Activated naive CD4-positive, alpha-beta T cell treated with Interleukin-2 at 50 U/mL for 16 hours (primary cell): Measurements from ENCODE around the gene ATP6V1F.

Experiments
- DNase-seq: peaks from one replicate; pipeline ENCODE4 v3.0.0-alpha.2; 2020

Gene ATP6V1F, protein sequence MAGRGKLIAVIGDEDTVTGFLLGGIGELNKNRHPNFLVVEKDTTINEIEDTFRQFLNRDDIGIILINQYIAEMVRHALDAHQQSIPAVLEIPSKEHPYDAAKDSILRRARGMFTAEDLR

GRCh38 chr7:128862571-128863432, at the start of gene ATP6V1F:
Gene ATP6V1F (plus strand): TSS chr7:128862856. CDS start chr7:128862905, 49 bp downstream.
- peak; percentile 99 for DNase-seq

DNA sequence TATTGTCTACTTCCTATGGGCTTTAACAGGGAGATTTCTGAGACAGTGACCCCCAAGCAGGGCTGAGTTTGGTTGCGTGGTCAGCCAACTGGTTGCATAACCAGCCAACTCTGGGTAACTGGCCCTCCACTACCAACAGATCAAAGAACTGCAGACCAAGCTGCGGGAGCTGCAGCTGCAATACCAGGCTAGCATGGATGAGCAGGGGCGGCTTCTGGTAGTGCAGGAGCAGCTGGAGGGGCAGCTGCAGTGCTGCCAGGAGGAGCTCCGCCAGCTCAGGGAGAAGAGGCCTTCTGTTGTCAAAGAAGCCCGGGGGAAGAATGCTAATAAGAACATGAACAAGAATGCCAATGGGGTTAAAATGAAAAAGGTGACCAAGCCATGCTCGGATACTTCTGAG, 48.2 kb upstream of the ATP6V1F start:
- no peak for DNase-seq

GRCh38 chr7:128815289-128815942, 47.2 kb upstream of the ATP6V1F start:
- no peak for DNase-seq

GRCh38 chr7:128818694-128819093, 44.0 kb upstream of the ATP6V1F start:
- DNase-seq = no peak

GRCh38 chr7:128821724-128822123, 40.9 kb upstream of the ATP6V1F start:
- no peak for DNase-seq

DNA sequence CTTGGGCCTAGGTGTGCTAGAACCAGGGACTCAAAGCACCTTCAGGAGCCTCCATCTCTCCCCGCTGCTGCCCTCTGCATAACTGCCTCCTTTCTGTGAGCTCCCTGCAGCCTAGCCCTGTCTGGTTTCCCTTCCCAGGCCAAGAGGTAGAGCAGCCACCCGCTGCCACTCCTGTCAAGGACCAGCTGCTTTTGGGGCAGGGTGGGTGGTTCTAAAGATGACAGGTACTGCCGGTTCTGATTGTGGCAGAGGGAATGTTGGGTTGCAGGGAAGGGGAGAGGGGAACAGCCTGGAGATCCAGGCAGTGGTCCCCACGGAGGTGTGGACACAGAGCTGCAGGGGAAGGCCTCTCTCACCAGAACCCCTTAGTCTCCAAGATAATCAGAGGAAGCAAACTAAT, 36.1 kb upstream of the ATP6V1F start:
- no peak for DNase-seq

DNA sequence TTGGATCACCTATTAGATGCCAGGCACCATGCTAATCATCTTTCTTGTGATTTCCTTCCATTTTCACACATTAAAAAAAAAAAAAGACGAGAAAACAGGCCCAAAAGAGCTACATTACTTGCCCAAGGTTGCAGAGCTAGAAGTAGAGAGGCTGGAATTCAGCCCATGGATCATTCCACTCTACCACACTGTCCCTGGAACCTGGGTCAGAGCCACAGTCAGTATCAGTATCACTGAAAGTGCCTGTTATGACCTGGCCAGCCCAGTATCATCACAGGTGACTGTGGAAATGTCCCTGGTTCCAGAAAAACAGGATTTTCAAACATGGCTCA, 35.8 kb upstream of the ATP6V1F start:
- no peak for DNase-seq

- DNase-seq = no peak
These were observed 35.3 kb upstream of the ATP6V1F start for GRCh38 chr7:128827248-128827958.

- DNase-seq = no peak
These were observed 34.5 kb upstream of the ATP6V1F start for GRCh38 chr7:128827971-128828711.

GRCh38 chr7:128829391-128830166, 33.1 kb upstream of the ATP6V1F start:
- DNase-seq = no peak

- peak; percentile 46 for DNase-seq
These were observed 32.2 kb upstream of the ATP6V1F start, which contains the start of gene FLNC for GRCh38 chr7:128830231-128831177. Gene FLNC (plus strand): TSS chr7:128830406. CDS start chr7:128830638, 232 bp downstream.

- no peak for DNase-seq
These were observed 31.3 kb upstream of the ATP6V1F start for GRCh38 chr7:128831178-128831993.

DNA sequence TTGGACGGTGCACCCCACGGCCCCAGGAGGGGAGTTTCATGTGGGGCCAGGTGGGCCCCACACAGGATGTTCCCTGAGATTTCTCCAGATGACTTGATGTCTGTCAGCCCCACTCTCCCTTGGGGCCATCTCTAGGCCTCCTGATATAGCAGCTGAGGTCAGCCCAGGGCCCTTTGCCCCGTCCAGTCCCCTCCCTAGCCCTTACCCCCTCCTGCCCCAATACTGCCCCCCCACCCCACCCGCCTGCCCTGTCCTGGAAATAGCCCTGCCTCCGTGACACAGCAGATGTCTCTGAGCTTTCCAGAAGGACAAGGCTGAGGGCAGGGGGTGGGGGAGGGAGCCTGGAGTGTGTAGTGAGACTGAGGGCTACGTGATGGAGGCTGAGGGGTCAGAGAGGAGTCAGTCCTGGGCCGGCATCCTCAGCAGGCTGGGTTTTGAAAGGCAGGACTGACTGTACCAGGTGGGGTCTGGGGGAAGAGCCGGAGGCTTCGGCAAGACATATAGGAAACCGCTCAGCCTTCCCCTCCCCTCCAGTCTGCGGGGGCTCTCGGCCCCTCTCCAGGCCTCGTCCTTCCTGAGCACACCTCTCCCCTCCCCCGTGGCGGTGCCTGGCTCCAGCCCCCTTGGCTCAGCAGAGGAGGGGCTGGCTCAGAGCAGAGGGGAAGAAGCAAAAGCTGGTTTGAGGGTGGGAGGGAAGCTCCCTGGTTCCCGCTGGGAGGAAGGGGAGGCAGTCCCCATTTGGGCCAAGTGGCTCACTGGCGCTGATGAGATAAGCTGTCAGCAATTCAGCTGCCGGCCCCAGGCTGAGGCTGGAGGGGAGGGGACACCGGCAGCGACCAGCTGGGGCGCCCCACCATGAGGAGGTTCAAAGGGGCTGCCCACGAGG, 30.4 kb upstream of the ATP6V1F start:
- DNase-seq = no peak

DNA sequence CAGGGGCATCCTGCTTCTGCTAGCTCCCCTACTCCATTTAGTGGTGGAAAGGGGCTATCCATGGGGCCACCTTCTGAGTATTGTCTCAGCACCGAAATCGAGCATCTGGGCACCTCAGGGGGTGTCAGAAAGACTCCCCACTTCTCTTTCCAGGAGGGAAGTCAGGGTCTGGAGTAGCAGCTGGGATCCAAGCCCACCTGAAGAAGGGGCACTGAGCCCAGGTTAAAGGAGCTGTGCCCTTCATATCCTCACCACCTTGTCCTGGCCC, 29.8 kb upstream of the ATP6V1F start:
- DNase-seq = no peak

DNA sequence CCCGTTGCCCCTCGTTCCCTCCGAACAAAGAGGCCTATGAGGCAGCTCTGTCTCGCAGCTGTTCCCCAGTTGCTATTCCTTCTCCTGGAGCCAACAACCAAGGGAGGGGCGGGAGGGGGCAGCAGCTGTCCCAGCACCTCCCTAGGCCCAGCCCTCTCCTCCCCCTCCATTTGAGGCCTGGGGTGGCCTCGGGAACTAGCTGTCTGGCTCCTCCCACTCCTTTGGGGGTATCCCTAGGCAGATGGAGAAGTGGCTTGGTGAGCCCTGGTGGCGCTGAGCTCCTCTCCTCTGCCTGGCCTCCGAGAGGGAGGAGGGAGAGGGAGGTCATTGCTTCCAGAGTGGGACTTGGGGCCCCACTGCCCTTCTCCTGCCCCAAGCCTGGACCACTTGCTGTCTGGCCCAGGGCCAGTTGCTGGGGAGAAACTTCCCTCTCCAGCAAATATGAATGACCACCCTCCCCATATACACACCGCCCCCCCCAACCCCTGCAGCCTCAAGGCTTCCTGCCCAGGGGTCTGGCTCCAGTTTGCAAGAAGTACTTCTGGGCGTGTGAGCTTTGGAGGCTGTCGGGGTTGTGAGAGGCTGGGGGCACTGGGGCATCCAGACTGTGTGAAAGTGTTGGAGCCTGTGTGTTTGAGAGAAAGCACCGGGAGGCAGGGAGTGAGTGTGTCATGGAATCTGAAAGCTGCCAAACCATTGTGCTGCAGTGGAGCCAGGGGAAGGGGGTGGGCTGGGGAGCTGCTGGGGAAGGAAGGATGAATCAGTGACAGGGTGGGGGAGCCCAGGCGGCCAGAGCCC, 29.3 kb upstream of the ATP6V1F start:
- DNase-seq = no peak

GRCh38 chr7:128833946-128834325, 28.7 kb upstream of the ATP6V1F start:
- no peak for DNase-seq

DNA sequence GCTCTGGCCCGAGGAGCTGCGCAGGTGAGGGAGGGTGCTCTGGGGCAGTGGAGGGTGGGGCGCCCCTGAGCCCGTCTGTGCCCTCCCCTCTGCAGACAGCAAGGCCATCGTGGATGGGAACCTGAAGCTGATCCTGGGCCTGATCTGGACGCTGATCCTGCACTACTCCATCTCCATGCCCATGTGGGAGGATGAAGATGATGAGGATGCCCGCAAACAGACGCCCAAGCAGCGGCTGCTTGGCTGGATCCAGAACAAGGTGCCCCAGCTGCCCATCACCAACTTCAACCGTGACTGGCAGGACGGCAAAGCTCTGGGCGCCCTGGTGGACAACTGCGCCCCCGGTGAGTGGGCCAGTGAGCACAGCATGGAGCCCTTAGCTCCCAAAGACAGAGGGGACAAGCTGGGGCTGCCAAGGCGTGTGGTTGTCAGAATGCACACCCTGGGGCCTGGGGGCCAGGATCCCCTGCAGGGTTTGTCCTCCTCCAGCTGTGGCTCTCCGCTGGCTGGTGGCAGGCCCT, 27.4 kb upstream of the ATP6V1F start:
- DNase-seq = no peak
